Natural killer cell (primary cell): ENCODE results near the gene SLC30A1. TPM values are rescaled to one million over a fixed set of nuclear protein-coding genes. Genes with fewer than 3 reads are reported as not detected.

Experiments used
- ATAC-seq, 3 donors: fragments of 150-1000 bp in 2 of 3; fragments of 200-7000 bp in 1 of 3; cut with Tn5 transposase; 1 replicate in 1 of 3; 2 replicates in 2 of 3; pipeline ENCODE4 v1.10.0; 2021; ENCODE audit warnings: mild to moderate bottlenecking in 2 of 3, moderate library complexity in 2 of 3
- DNase-seq, 2 donors: peaks; one replicate each; pipeline versions ENCODE4 v3.0.0 to v3.0.0-alpha.2; 2013 to 2021; ENCODE audit warnings: mixed read lengths in 1 of 2
- H3K27ac ChIP-seq: one replicate; pipeline ENCODE4 v1.5.1; 2013; ENCODE audit warnings: mild to moderate bottlenecking, low read length
- H3K27me3 ChIP-seq: one replicate; pipeline ENCODE4 v1.6.1; 2013; ENCODE audit warnings: low read length; ENCODE audit not compliant: control insufficient read depth, insufficient read depth
- H3K36me3 ChIP-seq: one replicate; pipeline ENCODE4 v1.6.1; 2013; ENCODE audit warnings: low read length; ENCODE audit not compliant: control insufficient read depth, insufficient read depth
- H3K4me1 ChIP-seq: one replicate; pipeline ENCODE4 v1.6.1; 2013; ENCODE audit warnings: low read length; ENCODE audit not compliant: control insufficient read depth, insufficient read depth
- H3K4me3 ChIP-seq: one replicate; pipeline ENCODE4 v1.5.1; 2013; ENCODE audit warnings: low read length
- H3K9me3 ChIP-seq: one replicate; pipeline ENCODE4 v1.6.1; 2013; ENCODE audit warnings: low read length; ENCODE audit not compliant: control insufficient read depth, insufficient read depth
- H3K27ac Mint-ChIP-seq, 2 donors: one replicate each; pipeline ENCODE4 v1.8.0; 2022; ENCODE audit warnings: mild to moderate bottlenecking in 2 of 2, mixed read lengths in 2 of 2, moderate library complexity in 1 of 2
- H3K27me3 Mint-ChIP-seq, 2 donors: one replicate each; pipeline ENCODE4 v1.8.0; 2022; ENCODE audit warnings: low read depth in 2 of 2, mixed read lengths in 2 of 2
- H3K36me3 Mint-ChIP-seq: one replicate; pipeline ENCODE4 v1.8.0; 2022; ENCODE audit warnings: mixed read lengths
- H3K4me1 Mint-ChIP-seq, 2 donors: one replicate each; pipeline ENCODE4 v1.8.0; 2022; ENCODE audit warnings: mixed read lengths in 2 of 2
- H3K4me3 Mint-ChIP-seq: one replicate; pipeline ENCODE4 v1.8.0; 2022; ENCODE audit warnings: mild to moderate bottlenecking, moderate library complexity, mixed read lengths
- H3K9me3 Mint-ChIP-seq, 2 donors: one replicate each; pipeline ENCODE4 v1.8.0; 2022; ENCODE audit warnings: mixed read lengths in 2 of 2
- WGBS: methylation state at CpG from one replicate; pipeline ENCODE4 v1.1.7; 2013; ENCODE audit warnings: missing lambda C conversion rate; ENCODE audit not compliant: insufficient coverage; 5-methylcytosine and 5-hydroxymethylcytosine counted together
- intact Hi-C: fragments of 100-400 bp; cut with micrococcal nuclease; formaldehyde crosslinking; loops from one replicate; pipeline ENCODE4 v1.14.2; 2022
- total RNA-seq, 4 donors: library from RNA; stranded (reverse); fragments of 120-200 nt in 1 of 4; gene quantifications; one replicate each; pipeline versions ENCODE4 v1.2.3 to v1.2.4, GENCODE V29; 2013 to 2022
- TF ChIP-seq, protein P1 (sequence below): fragments of 200-600 bp; IDR thresholded peaks from one replicate; pipeline ENCODE4 v1.8.0; 2022; ENCODE audit warnings: antibody characterized with exemption

Gene SLC30A1
- total RNA-seq, 3 donors from 2014 or later (not counting 1 experiment from before 2014, with no cell fraction given): 8.4 to 16.0 (median 12.1) TPM

DNA sequence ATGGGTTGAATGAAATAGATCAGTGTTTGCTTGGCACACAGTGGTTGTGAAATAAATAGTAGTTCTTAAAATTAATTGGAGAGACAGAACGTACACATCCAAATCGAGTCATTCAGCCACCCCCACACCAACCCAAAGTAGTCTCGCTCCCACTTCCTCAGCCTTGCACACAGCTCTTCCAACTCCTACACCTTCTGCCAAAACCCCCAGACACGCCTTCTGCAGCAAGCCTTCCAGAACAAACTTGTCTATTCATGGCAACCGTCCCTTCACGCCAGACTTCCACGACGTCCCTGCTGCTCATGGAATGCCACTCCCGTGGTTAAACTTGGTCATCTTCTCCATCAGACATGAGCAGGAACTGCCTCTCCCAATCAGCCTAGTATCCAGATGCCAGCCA lies 49.5 kb downstream of the SLC30A1 start:
- ATAC-seq: no peak
- Histone ChIP-seq H3K36me3 (no peaks in the 10 kb centered on the region), H3K4me1 (peaks cover 4% of the 10 kb centered on the region), H3K4me3 (no peak overlapping the region), H3K27ac (no peak overlapping the region), H3K9me3 (no peaks in the 10 kb centered on the region), H3K27me3 (no peaks in the 10 kb centered on the region)
- H3K27ac Mint-ChIP-seq: no peak overlapping the region
- H3K4me1 Mint-ChIP-seq: peaks cover 0 to 4% of the 10 kb centered on the region in 2 donors
- TF ChIP-seq, protein P1, sequence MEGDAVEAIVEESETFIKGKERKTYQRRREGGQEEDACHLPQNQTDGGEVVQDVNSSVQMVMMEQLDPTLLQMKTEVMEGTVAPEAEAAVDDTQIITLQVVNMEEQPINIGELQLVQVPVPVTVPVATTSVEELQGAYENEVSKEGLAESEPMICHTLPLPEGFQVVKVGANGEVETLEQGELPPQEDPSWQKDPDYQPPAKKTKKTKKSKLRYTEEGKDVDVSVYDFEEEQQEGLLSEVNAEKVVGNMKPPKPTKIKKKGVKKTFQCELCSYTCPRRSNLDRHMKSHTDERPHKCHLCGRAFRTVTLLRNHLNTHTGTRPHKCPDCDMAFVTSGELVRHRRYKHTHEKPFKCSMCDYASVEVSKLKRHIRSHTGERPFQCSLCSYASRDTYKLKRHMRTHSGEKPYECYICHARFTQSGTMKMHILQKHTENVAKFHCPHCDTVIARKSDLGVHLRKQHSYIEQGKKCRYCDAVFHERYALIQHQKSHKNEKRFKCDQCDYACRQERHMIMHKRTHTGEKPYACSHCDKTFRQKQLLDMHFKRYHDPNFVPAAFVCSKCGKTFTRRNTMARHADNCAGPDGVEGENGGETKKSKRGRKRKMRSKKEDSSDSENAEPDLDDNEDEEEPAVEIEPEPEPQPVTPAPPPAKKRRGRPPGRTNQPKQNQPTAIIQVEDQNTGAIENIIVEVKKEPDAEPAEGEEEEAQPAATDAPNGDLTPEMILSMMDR: no peak
- H3K27me3 Mint-ChIP-seq: peaks cover 0 to 7% of the 10 kb centered on the region in 2 donors
- WGBS: 84% methylated on average over 9 of the region's 9 CpGs
- no peak for DNase-seq
- no peaks in the 10 kb centered on the region for H3K9me3 Mint-ChIP-seq
- H3K36me3 Mint-ChIP-seq: no peaks in the 10 kb centered on the region
- no peak overlapping the region for H3K4me3 Mint-ChIP-seq
- intact Hi-C loops: no loop called here

DNA sequence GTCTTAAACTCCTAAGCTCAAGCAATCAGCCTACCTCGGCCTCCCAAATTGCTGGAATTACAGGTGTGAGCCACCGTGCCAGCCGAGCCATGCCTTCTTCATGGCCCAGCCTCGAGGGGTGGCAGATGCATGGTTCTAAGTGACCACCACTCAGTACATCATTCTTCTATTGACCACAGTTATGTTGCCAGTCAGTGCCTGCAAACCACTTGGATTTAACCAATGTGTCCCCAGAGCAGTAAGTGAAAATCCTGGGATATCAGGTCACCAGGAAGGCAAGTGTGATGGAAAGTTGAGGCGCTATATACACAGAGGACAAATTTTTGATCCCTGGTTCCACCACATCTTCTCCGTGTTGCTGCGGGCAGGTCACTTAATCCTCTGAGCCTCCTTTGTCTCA lies 50.0 kb downstream of the SLC30A1 start:
- H3K9me3 Mint-ChIP-seq: no peaks in the 10 kb centered on the region
- Histone ChIP-seq H3K27me3 (no peaks in the 10 kb centered on the region), H3K9me3 (no peaks in the 10 kb centered on the region), H3K4me3 (no peak overlapping the region), H3K36me3 (no peaks in the 10 kb centered on the region), H3K27ac (no peak overlapping the region), H3K4me1 (peaks cover 4% of the 10 kb centered on the region)
- intact Hi-C loops: no loop called here
- TF ChIP-seq, protein P1: no peak
- peaks cover 0 to 4% of the 10 kb centered on the region in 2 donors for H3K4me1 Mint-ChIP-seq
- WGBS: 96% methylated on average over 7 of the region's 7 CpGs
- H3K27me3 Mint-ChIP-seq: peaks cover 0 to 7% of the 10 kb centered on the region in 2 donors
- ATAC-seq: no peak
- no peak overlapping the region for H3K4me3 Mint-ChIP-seq
- no peaks in the 10 kb centered on the region for H3K36me3 Mint-ChIP-seq
- no peak overlapping the region for H3K27ac Mint-ChIP-seq
- DNase-seq: no peak

DNA sequence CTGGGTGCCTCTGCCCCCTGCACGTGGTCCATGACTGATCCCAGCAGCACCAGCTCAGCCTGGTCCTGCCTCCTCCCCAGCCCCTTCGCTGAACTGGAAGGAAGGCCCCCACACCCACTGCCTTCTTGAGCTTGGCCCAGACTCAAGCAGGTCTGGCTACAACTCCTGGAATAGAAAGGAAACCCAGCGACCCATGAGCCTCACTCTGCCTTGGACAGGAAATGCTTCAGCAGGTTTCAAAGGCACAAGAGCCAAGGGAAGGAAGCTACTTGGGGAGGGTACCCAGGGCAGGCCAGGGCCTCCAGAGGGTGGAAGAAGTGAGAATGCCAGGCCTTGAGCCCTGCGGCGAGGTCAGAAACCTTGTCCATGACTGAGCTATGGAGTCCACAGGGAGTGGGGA lies 51.1 kb downstream of the SLC30A1 start:
- intact Hi-C loops: no loop called here
- TF ChIP-seq, protein P1: no peak
- 31% methylated on average over 5 of the region's 5 CpGs for WGBS
- Histone ChIP-seq H3K4me3 (no peak overlapping the region), H3K9me3 (no peaks in the 10 kb centered on the region), H3K27ac (no peak overlapping the region), H3K36me3 (no peaks in the 10 kb centered on the region), H3K4me1 (peaks cover 4% of the 10 kb centered on the region), H3K27me3 (no peaks in the 10 kb centered on the region)
- no peaks in the 10 kb centered on the region for H3K36me3 Mint-ChIP-seq
- no peak overlapping the region for H3K27ac Mint-ChIP-seq
- DNase-seq: no peak
- H3K9me3 Mint-ChIP-seq: no peaks in the 10 kb centered on the region
- no peak for ATAC-seq
- peaks cover 0 to 4% of the 10 kb centered on the region in 2 donors for H3K4me1 Mint-ChIP-seq
- H3K4me3 Mint-ChIP-seq: no peak overlapping the region
- H3K27me3 Mint-ChIP-seq: peaks cover 0 to 11% of the 10 kb centered on the region in 2 donors

DNA sequence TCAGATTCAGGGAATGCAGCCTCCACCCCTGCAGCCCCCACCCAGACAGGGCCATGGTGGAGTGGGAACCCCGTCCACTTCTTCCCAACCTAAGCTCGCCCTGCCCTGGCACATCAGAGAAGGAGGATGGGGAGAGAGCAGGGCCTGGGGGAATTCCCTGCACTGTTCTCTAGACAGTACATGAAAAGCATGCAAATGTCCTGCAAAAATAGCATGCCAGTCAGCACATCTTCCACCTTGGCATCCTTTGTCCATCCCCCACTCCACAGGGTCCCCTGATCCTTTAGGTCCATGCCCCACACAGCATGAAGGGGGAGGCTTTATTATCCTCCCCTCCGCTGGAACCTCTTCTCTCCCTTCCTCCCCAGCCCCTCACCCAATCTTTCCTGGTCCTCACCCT lies 52.0 kb downstream of the SLC30A1 start:
- no peak overlapping the region for H3K4me3 Mint-ChIP-seq
- intact Hi-C loops: no loop called here
- WGBS: 93% methylated on average over 2 of the region's 3 CpGs
- no peak for ATAC-seq
- H3K36me3 Mint-ChIP-seq: no peaks in the 10 kb centered on the region
- H3K4me3 ChIP-seq: no peak overlapping the region
- peaks cover 4% of the 10 kb centered on the region for H3K4me1 ChIP-seq
- H3K27ac Mint-ChIP-seq: no peak overlapping the region
- H3K9me3 Mint-ChIP-seq: no peaks in the 10 kb centered on the region
- no peak overlapping the region for H3K27ac ChIP-seq
- H3K4me1 Mint-ChIP-seq: peaks cover 0 to 4% of the 10 kb centered on the region in 2 donors
- no peaks in the 10 kb centered on the region for H3K27me3 ChIP-seq
- peaks cover 0 to 11% of the 10 kb centered on the region in 2 donors for H3K27me3 Mint-ChIP-seq
- no peaks in the 10 kb centered on the region for H3K36me3 ChIP-seq
- no peaks in the 10 kb centered on the region for H3K9me3 ChIP-seq
- DNase-seq: no peak
- TF ChIP-seq, protein P1: no peak
